Activated T-cell treated with anti-CD3 and anti-CD28 coated beads, Interleukin-2, amount 50 U/mL, for 4 hours (primary cell): ENCODE results near the gene NEK9. TPM values are rescaled to one million over a fixed set of nuclear protein-coding genes. Genes with fewer than 3 reads are reported as not detected.
"Not testable (repeated sequence)": the region's sequence is repeated elsewhere in the genome, so short reads cannot be mapped to it uniquely, and the experiment has no call there.

Experiments used
- ATAC-seq, 2 donors: fragments of 200-7000 bp; cut with Tn5 transposase; one replicate each; pipeline ENCODE4 v1.10.0; 2021
- DNase-seq: peaks from one replicate; pipeline ENCODE4 v3.0.0-alpha.2; 2020
- H3K27me3 Mint-ChIP-seq: one replicate; pipeline ENCODE4 v1.8.0; 2021; ENCODE audit warnings: low read depth, mixed read lengths
- H3K36me3 Mint-ChIP-seq: one replicate; pipeline ENCODE4 v1.8.0; 2022; ENCODE audit warnings: mixed read lengths; ENCODE audit not compliant: insufficient read depth
- H3K4me1 Mint-ChIP-seq: one replicate; pipeline ENCODE4 v1.8.0; 2021; ENCODE audit warnings: low read depth, mixed read lengths
- H3K4me3 Mint-ChIP-seq: one replicate; pipeline ENCODE4 v1.8.0; 2021; ENCODE audit warnings: mild to moderate bottlenecking, moderate library complexity, mixed read lengths
- H3K9me3 Mint-ChIP-seq: one replicate; pipeline ENCODE4 v1.8.0; 2021; ENCODE audit warnings: mixed read lengths
- total RNA-seq, 3 donors: library from RNA; stranded (reverse); gene quantifications; one replicate each; pipeline ENCODE4 v1.2.1, GENCODE V29; 2021

NEK9 gene
- total RNA-seq, 3 donors from 2014 or later = 48.5 to 51.2 (median 50.4) TPM

- no peaks in the 10 kb centered on the region for H3K27me3 Mint-ChIP-seq
- H3K4me3 Mint-ChIP-seq = no peak overlapping the region
- ATAC-seq (no peak), DNase-seq (no peak)
- H3K36me3 Mint-ChIP-seq = peaks cover 8% of the 10 kb centered on the region
- H3K4me1 Mint-ChIP-seq = peaks cover 52% of the 10 kb centered on the region
- H3K9me3 Mint-ChIP-seq = no peaks in the 10 kb centered on the region
Observed at GRCh38 chr14:75156111-75156510, 29.3 kb upstream of the NEK9 start.

DNA sequence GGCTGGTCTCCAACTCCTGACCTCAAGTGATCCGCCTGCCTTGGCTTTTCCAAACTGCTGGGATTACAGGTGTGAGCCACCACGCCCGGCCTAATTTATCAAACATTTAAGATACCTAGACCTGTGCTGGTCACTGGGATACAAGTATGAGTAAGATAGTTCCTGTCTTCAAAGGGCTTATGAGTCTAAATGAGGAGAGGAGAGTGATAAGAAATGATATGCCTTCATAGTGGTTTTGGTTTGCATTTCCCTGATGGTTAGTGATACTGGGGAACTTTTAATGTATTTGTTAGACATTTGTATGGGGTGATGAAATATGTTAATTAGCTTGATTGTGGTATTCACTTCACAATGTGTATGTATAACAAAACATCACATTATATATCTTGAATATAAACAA, 28.3 kb upstream of the NEK9 start:
- Mint-ChIP-seq H3K4me3 (no peak overlapping the region), H3K9me3 (no peaks in the 10 kb centered on the region), H3K4me1 (peaks cover 44% of the 10 kb centered on the region), H3K27me3 (no peaks in the 10 kb centered on the region), H3K36me3 (peaks cover 8% of the 10 kb centered on the region)
- no peak for DNase-seq
- peak in 1 of 2 donors; percentile 32 for ATAC-seq

DNA sequence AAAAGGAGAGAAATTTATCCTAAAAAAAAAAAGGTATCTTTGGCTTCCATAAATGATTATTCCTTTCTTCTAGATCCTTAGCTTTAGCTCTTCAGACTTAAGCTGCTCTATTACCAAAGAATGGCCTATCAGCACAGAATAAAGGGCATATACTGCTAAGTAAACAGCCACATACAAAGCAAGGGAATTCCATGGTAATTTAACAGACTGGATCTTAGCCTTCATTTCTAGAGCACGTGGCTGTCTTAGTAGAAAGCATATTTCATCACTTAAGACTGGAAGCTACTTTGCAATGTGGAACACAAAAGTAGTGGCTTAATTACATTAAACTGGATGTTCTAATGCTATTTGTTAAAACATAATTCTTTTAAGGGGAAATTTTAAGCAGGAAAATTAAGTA, 26.4 kb upstream of the NEK9 start:
- Mint-ChIP-seq H3K9me3 (no peaks in the 10 kb centered on the region), H3K27me3 (no peaks in the 10 kb centered on the region), H3K4me1 (peaks cover 38% of the 10 kb centered on the region), H3K4me3 (no peak overlapping the region), H3K36me3 (peaks cover 18% of the 10 kb centered on the region)
- DNase-seq (no peak), ATAC-seq (no peak)

DNA sequence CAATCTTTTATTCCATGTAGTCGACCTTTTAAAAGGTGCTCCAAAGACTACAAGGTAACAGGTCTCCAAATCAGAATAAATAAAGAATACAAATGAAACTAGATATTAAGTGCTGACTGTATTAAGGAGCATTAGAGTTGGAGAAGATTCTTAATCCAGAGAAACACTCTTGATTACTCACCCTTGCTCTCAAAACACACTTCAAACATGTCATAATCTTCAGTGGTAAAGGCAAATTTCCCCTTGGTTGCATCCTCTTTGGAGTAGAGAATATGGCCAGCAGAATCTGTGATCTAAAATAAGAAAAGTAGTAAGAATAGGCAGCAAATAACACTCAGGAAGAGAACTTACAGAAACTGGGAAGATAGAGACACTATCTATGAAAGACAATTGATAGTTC, 25.0 kb upstream of the NEK9 start:
- DNase-seq (no peak), ATAC-seq (no peak)
- Mint-ChIP-seq H3K4me3 (no peak overlapping the region), H3K9me3 (no peaks in the 10 kb centered on the region), H3K4me1 (peaks cover 40% of the 10 kb centered on the region), H3K36me3 (peaks cover 20% of the 10 kb centered on the region), H3K27me3 (no peaks in the 10 kb centered on the region)

DNA sequence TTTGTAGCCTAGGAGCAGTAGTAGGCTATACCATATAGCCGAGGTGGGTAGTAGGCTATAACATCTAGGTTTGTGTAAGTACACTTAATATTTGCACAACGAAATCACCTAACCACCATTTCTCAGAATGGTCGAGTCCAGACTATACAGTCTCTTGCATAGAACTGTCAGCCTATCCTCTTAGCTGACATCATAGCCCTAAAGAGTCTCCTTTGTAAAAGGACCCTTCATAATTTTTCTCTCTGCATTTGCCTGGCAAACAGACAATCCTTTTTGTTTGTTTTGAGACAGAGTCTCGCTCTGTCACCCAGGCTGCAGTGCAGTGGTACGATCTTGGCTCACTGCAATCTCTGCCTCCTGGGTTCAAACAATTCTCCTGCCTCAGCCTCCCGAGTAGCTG, 23.8 kb upstream of the NEK9 start:
- H3K9me3 Mint-ChIP-seq, DNase-seq, ATAC-seq, H3K4me3 Mint-ChIP-seq, H3K27me3 Mint-ChIP-seq: not testable (repeated sequence)
- H3K36me3 Mint-ChIP-seq = peaks cover 29% of the 10 kb centered on the region
- H3K4me1 Mint-ChIP-seq = peaks cover 39% of the 10 kb centered on the region

- H3K36me3 Mint-ChIP-seq = peaks cover 29% of the 10 kb centered on the region
- no peaks in the 10 kb centered on the region for H3K9me3 Mint-ChIP-seq
- H3K27me3 Mint-ChIP-seq = no peaks in the 10 kb centered on the region
- H3K4me1 Mint-ChIP-seq = peaks cover 37% of the 10 kb centered on the region
- no peak for ATAC-seq
- H3K4me3 Mint-ChIP-seq = no peak overlapping the region
- DNase-seq = no peak
Observed at GRCh38 chr14:75150150-75150549, 23.3 kb upstream of the NEK9 start.

- H3K27me3 Mint-ChIP-seq = no peaks in the 10 kb centered on the region
- H3K36me3 Mint-ChIP-seq = peaks cover 34% of the 10 kb centered on the region
- H3K9me3 Mint-ChIP-seq = no peaks in the 10 kb centered on the region
- DNase-seq = no peak
- ATAC-seq = peak in 1 of 2 donors; percentile 41
- no peak overlapping the region for H3K4me3 Mint-ChIP-seq
- peaks cover 58% of the 10 kb centered on the region for H3K4me1 Mint-ChIP-seq
Observed at GRCh38 chr14:75147423-75148071, 20.7 kb upstream of the NEK9 start.

DNA sequence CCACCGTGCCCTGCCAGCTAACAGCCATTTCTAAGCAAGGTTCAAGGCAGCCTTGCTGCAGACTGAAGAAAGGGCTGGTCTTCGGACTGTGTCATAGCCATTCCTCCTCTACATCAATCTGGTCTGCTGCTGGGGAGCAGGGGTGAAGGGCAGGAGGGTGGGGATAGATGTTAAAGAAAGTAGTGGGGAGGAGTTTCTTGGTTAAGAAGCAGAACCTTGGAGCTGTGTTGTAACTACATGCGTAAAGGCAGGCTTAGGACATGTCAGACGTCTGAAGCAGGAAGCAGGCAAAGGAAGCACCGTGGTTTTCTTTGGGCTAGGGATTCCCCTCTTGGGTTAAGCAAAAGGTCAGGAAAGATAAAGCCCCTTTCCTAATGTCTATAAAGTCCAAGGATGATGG, 18.1 kb upstream of the NEK9 start:
- Mint-ChIP-seq H3K4me1 (peaks cover 72% of the 10 kb centered on the region), H3K4me3 (no peak overlapping the region)

DNA sequence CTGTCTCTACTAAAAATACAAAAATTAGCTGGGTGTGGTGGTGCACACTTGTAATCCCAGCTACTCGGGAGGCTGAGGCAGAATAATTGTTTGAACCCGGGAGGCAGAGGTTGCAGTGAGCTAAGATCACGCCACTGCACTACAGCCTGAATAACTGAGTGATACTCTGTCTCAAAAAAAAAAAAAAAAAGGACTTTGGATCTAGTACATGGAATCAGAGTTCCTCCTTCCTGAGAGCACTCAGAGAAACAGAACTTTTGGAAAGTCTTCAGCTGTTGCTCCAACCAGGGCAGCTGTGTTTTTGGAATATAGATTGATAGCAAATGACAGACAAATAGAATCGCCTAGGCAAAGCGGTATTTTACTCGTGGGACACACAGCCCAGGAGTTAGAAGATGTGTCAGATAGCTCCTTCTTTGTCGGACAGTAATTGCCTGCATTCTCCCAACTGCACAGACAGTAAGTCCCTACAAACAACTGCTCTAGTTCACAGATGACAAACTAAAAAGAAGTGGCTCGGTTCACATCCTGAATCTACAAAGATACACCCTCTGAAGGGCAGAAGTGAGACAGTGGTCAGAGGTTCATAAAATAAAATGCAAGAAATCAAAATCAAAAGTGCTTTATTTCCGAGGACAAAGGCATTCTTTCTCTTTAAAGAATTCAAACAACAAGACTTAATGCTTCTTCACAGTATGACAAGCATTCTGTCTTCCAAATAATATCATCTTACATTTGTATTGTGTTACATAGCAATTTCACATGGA, 17.1 kb upstream of the NEK9 start:
- no peak for DNase-seq
- H3K27me3 Mint-ChIP-seq = no peaks in the 10 kb centered on the region
- H3K9me3 Mint-ChIP-seq = no peaks in the 10 kb centered on the region
- no peak overlapping the region for H3K4me3 Mint-ChIP-seq
- H3K36me3 Mint-ChIP-seq = peaks cover 19% of the 10 kb centered on the region
- no peak for ATAC-seq
- H3K4me1 Mint-ChIP-seq = peaks cover 77% of the 10 kb centered on the region

More for the DNA sequence above, 18.1 kb upstream of the NEK9 start:
- no peak for ATAC-seq
- no peak for DNase-seq
- no peaks in the 10 kb centered on the region for H3K27me3 Mint-ChIP-seq
- peaks cover 25% of the 10 kb centered on the region for H3K36me3 Mint-ChIP-seq
- no peaks in the 10 kb centered on the region for H3K9me3 Mint-ChIP-seq

DNA sequence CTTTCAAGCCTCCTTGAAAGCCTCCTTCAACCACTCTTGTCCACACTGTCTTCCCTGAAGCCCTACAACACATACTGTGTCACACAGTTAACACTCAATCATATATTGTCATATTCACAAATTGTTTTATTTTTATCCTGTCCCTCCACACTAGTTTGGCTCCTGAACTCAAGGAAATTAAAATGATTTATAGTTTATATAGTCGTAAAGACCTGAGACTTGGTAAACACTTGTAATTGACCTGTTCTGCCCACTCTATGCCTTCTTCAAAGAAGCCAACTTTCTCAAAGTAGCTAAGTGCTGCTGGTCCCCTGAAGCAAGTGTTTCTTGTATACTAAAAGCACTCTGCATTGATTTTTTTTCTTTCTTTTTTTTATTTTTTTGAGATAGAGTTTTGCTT, 15.6 kb upstream of the NEK9 start:
- Mint-ChIP-seq H3K36me3 (peaks cover 16% of the 10 kb centered on the region), H3K4me3 (no peak overlapping the region), H3K27me3 (no peaks in the 10 kb centered on the region), H3K4me1 (peaks cover 80% of the 10 kb centered on the region), H3K9me3 (no peaks in the 10 kb centered on the region)
- ATAC-seq (no peak), DNase-seq (no peak)

- Mint-ChIP-seq H3K4me1 (peaks cover 76% of the 10 kb centered on the region), H3K4me3 (no peak overlapping the region), H3K36me3 (peaks cover 16% of the 10 kb centered on the region), H3K27me3 (no peaks in the 10 kb centered on the region), H3K9me3 (no peaks in the 10 kb centered on the region)
- DNase-seq = no peak
- peak; percentile 46 to 66 for ATAC-seq
Observed at GRCh38 chr14:75141967-75142366, 15.1 kb upstream of the NEK9 start.

GRCh38 chr14:75141062-75141461, 14.2 kb upstream of the NEK9 start:
- H3K4me3 Mint-ChIP-seq = no peak overlapping the region
- no peaks in the 10 kb centered on the region for H3K9me3 Mint-ChIP-seq
- no peak for DNase-seq
- peaks cover 69% of the 10 kb centered on the region for H3K4me1 Mint-ChIP-seq
- H3K36me3 Mint-ChIP-seq = peaks cover 10% of the 10 kb centered on the region
- ATAC-seq = no peak
- no peaks in the 10 kb centered on the region for H3K27me3 Mint-ChIP-seq

GRCh38 chr14:75140620-75141019, 13.8 kb upstream of the NEK9 start:
- Mint-ChIP-seq H3K4me3 (no peak overlapping the region), H3K27me3 (no peaks in the 10 kb centered on the region), H3K9me3 (no peaks in the 10 kb centered on the region), H3K36me3 (peaks cover 11% of the 10 kb centered on the region), H3K4me1 (peaks cover 68% of the 10 kb centered on the region)
- DNase-seq = no peak
- no peak for ATAC-seq

- no peak for DNase-seq
- peaks cover 55% of the 10 kb centered on the region for H3K4me1 Mint-ChIP-seq
- no peak overlapping the region for H3K4me3 Mint-ChIP-seq
Observed at GRCh38 chr14:75139185-75139584, 12.3 kb upstream of the NEK9 start.

GRCh38 chr14:75138492-75138891, 11.6 kb upstream of the NEK9 start:
- DNase-seq (no peak), ATAC-seq (peak; percentile 27 to 28)
- Mint-ChIP-seq H3K4me3 (no peak overlapping the region), H3K4me1 (peaks cover 51% of the 10 kb centered on the region), H3K27me3 (no peaks in the 10 kb centered on the region), H3K9me3 (no peaks in the 10 kb centered on the region), H3K36me3 (peaks cover 21% of the 10 kb centered on the region)

More at GRCh38 chr14:75139185-75139584, 12.3 kb upstream of the NEK9 start:
- no peak for ATAC-seq
- no peaks in the 10 kb centered on the region for H3K27me3 Mint-ChIP-seq
- H3K9me3 Mint-ChIP-seq = no peaks in the 10 kb centered on the region
- peaks cover 19% of the 10 kb centered on the region for H3K36me3 Mint-ChIP-seq
